ENCODE measurements around the gene DUSP18.
A peak's percentile ranks its signal among the peaks of the same experiment; 100 is the strongest.
"Not testable (repeated sequence)": the region's sequence is repeated elsewhere in the genome, so short reads cannot be mapped to it uniquely, and the experiment has no call there.

DUSP18 gene

DNA sequence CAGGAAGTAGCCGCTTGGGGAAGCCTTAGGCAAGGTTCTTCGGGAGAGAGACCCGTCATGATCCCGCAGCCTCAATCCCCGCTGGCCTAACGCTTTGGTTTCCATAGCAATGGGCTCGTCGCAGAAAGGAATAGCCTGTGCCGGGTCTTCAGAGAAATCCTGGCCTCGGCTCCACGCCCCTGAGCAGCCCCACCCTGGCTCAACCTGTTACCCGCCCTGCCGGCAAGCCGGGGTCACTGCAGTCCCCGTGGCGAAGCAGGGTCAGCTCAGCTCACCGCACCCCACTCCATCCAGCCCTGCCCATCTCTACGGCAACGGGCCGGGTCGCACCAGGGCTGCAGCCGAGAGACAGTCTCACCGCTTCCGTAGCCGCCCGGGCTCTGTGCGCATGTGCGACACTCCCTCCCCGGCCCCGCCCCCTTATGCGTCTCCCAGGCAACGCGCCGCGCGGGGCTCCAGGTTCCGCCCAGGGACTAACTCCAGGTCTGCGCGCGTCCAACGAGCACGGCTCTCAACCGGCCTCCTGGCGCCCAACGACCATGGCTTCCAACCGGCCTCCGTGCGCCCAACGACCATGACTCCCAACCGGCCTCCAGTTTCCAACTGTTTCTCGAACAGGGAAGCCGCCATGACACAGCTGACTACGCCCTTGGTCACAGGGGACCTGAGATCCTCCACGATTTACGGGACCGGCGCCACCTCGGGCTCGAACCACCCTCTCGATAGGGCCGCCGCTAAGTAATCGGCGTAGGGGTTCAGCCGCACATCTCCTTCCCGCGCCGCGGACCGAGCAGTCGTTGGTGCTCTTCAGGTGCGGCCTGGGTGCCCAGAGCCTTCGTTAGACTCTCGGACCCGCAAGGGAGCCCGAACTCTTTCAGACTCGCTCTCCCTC is at the start of gene DUSP18:
DUSP18 (minus strand) TSS at position 382 of the 892 bp plus-strand sequence. CDS start 3,872 bp downstream, outside the sequence.
- in situ Hi-C loops (cut with MboI; ENCODE audit: low sequenced_read_pairs, unreplicated experiment): no loop called here
- TF ChIP-seq, protein P1, sequence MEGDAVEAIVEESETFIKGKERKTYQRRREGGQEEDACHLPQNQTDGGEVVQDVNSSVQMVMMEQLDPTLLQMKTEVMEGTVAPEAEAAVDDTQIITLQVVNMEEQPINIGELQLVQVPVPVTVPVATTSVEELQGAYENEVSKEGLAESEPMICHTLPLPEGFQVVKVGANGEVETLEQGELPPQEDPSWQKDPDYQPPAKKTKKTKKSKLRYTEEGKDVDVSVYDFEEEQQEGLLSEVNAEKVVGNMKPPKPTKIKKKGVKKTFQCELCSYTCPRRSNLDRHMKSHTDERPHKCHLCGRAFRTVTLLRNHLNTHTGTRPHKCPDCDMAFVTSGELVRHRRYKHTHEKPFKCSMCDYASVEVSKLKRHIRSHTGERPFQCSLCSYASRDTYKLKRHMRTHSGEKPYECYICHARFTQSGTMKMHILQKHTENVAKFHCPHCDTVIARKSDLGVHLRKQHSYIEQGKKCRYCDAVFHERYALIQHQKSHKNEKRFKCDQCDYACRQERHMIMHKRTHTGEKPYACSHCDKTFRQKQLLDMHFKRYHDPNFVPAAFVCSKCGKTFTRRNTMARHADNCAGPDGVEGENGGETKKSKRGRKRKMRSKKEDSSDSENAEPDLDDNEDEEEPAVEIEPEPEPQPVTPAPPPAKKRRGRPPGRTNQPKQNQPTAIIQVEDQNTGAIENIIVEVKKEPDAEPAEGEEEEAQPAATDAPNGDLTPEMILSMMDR (IDR thresholded peaks at IDR 0.05; ENCODE audit: borderline replicate concordance, control extremely low read depth, extremely low read depth, insufficient read depth, missing control alignments): peak; percentile 3
- peak; percentile 99 for DNase-seq (ENCODE audit: low spot score)

DNA sequence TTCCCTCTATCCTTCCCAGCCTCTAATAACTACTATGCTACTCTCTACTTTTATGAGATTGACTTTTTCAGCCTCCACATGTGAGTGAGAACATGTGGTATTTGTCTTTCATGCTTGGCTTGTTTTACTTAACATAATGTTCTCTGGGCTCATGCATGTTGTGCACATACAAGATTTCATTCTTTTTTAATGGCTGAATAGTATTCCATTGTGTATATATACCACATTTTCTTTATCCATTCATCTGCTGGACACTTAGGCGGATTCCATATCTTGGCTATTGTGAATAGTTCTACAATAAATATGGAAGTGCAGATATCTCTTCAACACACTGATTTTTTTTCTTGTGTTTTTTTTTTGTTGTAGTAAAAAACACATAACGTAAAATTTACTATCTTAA is 46.4 kb upstream of the DUSP18 start:
- DNase-seq (ENCODE audit: low spot score): no peak
- TF ChIP-seq, protein P1 (IDR thresholded peaks at IDR 0.05; ENCODE audit: borderline replicate concordance, control extremely low read depth, extremely low read depth, insufficient read depth, missing control alignments): no peak
- in situ Hi-C loops (cut with MboI; ENCODE audit: low sequenced_read_pairs, unreplicated experiment): no loop called here

DNA sequence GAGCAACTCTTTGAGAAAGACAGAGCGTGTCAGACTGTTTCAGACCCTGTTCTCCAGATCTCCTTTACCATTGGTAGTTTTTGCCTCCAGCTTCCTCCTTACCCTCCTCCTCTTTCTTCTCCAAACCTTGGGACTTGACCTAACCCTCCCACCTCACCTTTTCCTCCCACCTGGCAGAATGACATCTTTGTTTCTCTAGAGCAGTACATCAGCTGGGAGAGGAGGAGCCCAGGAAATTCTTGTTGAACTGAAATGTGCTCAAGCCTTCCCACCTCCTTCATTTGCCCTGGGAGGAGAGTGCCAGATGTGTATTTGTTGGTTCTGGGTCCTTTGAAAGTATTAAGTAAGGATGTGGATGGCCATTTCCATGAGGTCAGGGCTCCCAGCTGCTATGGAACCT is 44.4 kb upstream of the DUSP18 start:
- no peak for DNase-seq (ENCODE audit: low spot score)
- TF ChIP-seq, protein P1 (IDR thresholded peaks at IDR 0.05; ENCODE audit: borderline replicate concordance, control extremely low read depth, extremely low read depth, insufficient read depth, missing control alignments): no peak
- in situ Hi-C loops (cut with MboI; ENCODE audit: low sequenced_read_pairs, unreplicated experiment): no loop called here

DNA sequence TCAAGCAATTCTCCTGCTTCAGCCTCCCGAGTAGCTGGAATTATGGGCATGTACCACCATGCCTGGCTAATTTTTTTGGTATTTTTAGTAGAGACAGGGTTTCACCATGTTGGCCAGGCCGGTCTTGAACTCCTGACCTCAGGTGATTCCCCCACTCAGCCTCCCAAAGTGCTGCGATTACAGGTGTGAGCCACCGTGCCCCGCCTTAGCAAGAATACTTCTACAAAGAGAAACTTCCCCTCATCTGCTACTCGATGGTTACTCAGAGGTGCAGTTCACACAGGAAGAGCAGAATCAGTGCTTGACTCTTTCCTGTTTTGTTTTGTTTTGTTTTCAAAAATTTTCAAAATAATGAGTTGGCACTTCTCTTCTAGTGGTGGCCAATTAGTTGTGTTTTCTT is 42.3 kb upstream of the DUSP18 start:
- DNase-seq (ENCODE audit: low spot score); in situ Hi-C loops (cut with MboI; ENCODE audit: low sequenced_read_pairs, unreplicated experiment): not testable (repeated sequence)

DNA sequence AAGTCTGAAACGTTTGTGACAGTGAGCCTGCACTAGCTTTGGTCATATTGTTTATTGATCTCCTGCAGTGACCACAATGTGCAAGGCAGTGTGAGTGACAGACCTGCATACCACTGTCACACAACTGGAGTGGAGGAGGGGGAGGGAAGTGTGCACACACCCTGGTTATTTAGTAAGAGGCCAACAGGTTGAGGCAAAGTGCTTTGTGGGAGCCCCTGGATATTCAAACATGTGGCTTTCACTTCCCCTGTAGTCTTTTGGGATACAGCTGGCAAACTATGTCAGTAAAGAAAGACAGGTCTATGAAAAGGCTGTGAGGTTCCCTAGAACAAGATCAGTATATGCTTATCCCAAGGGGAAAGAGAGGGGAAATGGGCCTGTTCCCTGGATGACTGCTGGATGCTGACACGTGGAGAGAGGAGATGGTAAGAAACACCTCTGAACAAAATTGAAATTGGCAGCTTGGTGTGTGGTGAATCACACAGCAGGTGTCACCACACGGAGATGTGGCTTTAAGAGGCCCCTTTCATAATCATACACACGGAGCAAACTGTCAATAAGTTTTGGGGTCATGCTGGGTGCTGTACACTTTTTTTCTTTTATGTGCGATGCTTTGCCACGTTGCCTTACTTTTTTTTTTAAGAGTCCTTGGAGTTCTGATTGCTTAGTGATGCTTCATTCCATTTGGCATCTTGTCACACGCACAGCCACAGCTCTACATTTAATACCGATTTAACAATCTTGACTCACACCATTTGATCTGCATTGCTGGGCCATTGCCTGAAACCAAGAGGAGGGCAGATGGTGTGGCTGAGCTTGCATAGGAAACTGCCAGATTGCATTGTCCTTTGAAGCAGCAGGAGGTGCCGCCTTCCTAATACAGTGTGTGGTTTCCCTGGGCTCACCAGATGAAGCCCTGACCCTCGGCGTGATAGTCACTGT is 38.3 kb upstream of the DUSP18 start:
- DNase-seq (ENCODE audit: low spot score): peak; percentile 41
- in situ Hi-C loops (cut with MboI; ENCODE audit: low sequenced_read_pairs, unreplicated experiment): no loop called here
- TF ChIP-seq, protein P1 (IDR thresholded peaks at IDR 0.05; ENCODE audit: borderline replicate concordance, control extremely low read depth, extremely low read depth, insufficient read depth, missing control alignments): no peak

DNA sequence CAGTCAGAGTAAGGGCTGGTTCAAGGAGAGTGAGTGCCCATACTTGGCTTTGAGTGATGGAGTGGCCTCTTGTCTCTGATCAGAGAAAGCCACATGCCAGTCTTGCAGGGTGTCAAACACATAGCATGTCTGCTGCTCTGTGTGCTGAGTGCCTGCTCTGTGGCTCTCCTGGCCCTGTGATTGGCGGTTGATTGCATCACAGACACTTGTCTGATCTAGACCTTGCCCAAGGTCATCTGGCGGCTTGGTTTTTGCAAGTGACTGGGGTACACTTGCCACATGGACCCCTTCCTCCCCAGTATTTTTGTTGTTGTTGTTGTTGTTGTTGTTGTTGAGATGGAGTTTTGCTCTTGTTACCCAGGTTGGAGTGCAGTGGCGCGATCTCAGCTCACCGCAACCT is 37.3 kb upstream of the DUSP18 start:
- DNase-seq (ENCODE audit: low spot score): no peak
- TF ChIP-seq, protein P1 (IDR thresholded peaks at IDR 0.05; ENCODE audit: borderline replicate concordance, control extremely low read depth, extremely low read depth, insufficient read depth, missing control alignments): no peak
- in situ Hi-C loops (cut with MboI; ENCODE audit: low sequenced_read_pairs, unreplicated experiment): no loop called here
